Mammary epithelial cell (primary cell): Measurements from ENCODE around the gene ODC1.

Experiments
- EZH2 ChIP-seq: IDR thresholded peaks from 2 replicates; pipeline ENCODE4 v1.6.1; 2012; ENCODE audit warnings: low read length, inconsistent platforms, borderline replicate concordance
- TF ChIP-seq, protein P1 (sequence below), 2 donors: IDR thresholded peaks in 1 of 2; conservative IDR thresholded peaks in 1 of 2; 2 replicates each; pipeline ENCODE4 v1.5.1; 2011 to 2012; ENCODE audit warnings: inconsistent platforms in 2 of 2, low read length in 2 of 2, mild to moderate bottlenecking in 2 of 2, control low read depth in 1 of 2, low read depth in 1 of 2; ENCODE audit not compliant: insufficient read depth in 1 of 2; ENCODE audit errors: extremely low read depth in 1 of 2

DNA sequence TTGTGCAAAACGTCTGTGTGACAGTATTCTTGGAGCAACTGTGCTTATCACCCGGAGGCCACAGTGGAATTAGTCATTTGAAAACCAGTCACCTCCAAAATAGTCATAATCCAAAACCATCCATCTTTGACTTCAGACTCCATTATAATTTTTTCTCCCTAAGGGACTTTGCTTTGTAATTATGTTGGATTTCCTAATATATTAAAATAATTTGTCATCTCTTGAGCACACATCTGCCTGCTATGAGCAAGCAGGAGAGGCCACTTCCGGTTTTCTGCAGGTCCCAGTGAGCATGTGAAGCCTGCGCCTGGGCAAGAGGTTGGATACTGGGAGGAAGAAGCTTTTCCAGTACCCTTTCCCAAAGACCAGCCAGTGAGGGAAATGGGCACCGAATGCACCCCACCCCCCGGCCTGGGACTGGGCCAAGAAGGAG lies 57.7 kb downstream of the ODC1 start:
- TF ChIP-seq, protein P1, sequence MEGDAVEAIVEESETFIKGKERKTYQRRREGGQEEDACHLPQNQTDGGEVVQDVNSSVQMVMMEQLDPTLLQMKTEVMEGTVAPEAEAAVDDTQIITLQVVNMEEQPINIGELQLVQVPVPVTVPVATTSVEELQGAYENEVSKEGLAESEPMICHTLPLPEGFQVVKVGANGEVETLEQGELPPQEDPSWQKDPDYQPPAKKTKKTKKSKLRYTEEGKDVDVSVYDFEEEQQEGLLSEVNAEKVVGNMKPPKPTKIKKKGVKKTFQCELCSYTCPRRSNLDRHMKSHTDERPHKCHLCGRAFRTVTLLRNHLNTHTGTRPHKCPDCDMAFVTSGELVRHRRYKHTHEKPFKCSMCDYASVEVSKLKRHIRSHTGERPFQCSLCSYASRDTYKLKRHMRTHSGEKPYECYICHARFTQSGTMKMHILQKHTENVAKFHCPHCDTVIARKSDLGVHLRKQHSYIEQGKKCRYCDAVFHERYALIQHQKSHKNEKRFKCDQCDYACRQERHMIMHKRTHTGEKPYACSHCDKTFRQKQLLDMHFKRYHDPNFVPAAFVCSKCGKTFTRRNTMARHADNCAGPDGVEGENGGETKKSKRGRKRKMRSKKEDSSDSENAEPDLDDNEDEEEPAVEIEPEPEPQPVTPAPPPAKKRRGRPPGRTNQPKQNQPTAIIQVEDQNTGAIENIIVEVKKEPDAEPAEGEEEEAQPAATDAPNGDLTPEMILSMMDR (conservative IDR thresholded peaks at IDR 0.05 in 1 of 2, IDR thresholded peaks at IDR 0.05 in 1 of 2; ENCODE audit: extremely low read depth in 1 of 2, insufficient read depth in 1 of 2, low read depth in 1 of 2, low read length in 2 of 2), result no peak
- no peak for TF ChIP-seq EZH2
